SK-N-MC (cell line): Measurements from ENCODE around the gene TMEM69.

ENCODE experiments used
- EZH2 ChIP-seq: fragments of 200-600 bp; sonication (generic); IDR thresholded peaks from one replicate; pipeline ENCODE4 v1.6.1; 2017; ENCODE audit warnings: antibody characterized with exemption
- POLR2AphosphoS5 ChIP-seq: IDR thresholded peaks from 2 replicates; pipeline ENCODE4 v1.6.1; 2012; ENCODE audit warnings: mild to moderate bottlenecking, low read depth, low read length, borderline replicate concordance

GRCh38 chr1:45678489-45678888 lies 9.5 kb upstream of the TMEM69 start:
- no peak for TF ChIP-seq POLR2AphosphoS5
- no peak for TF ChIP-seq EZH2
